NK-92 (cell line): Measurements from ENCODE around the gene MAP3K5.

ENCODE experiments used
- DNase-seq: peaks from one replicate; lab custom pipeline; 2025; ENCODE audit not compliant: unreplicated experiment; lab: John Stamatoyannopoulos, UW

The MAP3K5 gene

DNA sequence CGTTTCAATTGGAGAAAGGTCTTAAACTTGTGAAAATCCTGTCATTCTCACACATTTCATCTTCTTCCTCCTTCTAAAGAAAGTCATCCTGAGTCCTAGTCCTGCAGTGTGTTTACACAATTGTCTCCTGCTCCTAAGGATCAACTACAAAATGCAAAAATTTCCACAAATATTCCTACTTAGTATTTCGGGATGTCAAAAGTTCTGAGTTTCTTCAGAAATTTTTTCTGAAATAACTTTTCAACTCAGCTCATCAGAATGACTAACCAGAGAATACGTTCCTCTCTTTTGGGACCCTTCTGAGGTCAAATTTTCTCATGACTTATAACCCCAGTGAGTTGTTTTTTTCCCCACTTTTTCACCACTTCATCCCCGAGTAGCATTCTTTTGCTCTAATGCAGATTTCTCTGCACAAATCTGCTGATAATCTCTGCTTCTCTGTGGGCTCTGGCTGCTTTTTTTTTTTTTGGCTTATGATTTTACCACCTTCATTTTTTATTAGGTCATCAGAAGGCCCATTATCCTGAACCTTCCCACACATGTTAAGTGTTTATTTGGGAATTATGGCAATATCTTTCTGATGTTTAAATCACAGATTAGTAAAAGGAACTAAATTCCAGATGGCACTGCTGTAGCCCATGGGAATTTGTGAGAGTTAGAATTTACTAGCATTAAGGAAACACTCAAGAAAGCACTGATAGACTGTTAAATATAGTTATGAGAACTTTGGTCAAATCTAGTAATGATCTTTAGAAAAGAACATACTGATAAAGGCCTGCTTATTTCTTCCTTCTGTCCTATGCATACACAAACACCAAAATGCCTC lies 41.4 kb downstream of the MAP3K5 start:
- no peak for DNase-seq

DNA sequence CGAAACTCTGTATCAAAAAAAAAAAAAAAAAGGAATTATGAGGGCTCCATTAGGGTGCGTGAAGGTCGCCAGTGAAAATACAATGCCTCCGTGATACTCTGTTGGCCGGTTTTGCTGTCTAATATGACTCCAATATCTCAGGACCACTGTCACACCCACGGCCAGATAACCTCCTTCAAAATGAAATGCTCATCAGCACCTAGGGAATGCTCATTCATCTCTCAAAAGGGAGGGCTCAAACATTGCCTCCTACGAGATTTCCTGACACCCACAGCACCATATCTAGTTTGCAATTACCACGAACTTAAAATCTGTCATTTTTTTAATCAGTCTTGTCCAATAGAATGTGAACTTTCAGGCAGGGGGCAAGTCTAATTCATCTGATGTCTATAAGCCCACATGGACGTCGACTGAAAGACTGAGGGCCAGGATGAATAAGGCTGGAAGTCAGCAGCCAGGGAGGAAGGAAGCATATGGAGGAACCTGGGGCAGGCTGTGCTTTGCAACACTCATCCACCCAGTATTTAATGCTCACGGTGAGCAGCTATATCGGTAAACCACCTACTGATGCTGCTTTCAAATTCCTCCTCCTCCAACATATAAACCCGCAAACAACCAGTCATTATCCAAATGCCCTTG lies 42.8 kb downstream of the MAP3K5 start:
- no peak for DNase-seq

DNA sequence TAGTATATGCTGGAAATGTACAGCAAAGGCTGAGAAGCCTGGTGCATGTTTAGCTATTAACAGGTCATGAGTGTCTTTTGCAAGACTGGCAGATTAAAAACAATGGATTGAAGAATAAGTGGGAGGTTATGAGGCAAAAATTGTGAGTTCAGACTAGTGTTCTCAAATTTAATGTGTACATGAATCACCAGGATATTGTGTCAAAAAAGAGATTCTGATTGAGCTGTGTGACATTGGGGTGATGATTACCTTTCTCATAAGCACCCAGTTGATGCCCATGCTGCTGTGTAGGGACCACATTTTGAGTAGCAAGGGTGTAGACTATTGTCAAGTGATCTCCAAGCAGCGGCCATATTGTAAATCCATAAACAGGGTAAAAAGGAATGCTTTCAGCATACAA lies 44.8 kb downstream of the MAP3K5 start:
- DNase-seq: no peak

DNA sequence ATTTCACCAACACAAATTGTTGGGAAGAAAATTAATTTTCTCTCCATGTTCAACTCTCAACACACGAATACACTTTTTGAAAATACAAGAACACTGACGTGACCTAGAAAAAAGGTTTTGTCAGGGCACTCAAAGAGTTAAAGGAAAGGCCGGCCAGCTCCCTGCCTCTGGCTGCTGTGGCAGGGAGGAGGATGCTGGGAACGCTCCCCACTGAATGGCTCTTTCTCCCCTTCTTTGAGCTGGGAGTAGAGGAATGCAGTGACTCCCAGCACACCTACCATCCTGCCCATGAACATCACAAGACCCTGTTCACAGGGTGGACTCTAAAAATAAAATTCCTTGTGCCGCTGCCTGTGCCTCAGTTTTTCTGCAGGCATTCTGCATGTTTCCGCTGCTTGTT lies 47.0 kb downstream of the MAP3K5 start:
- no peak for DNase-seq

DNA sequence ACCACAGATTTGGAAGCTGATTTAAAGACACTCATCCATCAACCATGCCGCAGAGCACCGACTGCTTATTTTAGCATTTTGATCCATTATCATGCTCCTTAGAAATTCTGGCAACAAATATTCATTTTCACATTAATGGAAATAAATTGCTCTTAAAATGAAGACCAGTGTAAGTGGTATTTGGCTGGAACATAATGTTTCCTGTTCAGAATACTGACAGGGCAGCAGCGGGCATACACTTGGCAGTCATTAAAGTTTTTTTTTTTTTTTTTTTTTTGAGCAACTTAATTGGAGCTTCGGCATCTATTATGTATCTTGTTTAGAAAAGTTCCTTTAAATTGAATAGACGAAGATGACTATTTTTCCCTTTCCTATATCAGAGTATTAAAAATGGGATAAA lies 47.4 kb downstream of the MAP3K5 start:
- no peak for DNase-seq

DNA sequence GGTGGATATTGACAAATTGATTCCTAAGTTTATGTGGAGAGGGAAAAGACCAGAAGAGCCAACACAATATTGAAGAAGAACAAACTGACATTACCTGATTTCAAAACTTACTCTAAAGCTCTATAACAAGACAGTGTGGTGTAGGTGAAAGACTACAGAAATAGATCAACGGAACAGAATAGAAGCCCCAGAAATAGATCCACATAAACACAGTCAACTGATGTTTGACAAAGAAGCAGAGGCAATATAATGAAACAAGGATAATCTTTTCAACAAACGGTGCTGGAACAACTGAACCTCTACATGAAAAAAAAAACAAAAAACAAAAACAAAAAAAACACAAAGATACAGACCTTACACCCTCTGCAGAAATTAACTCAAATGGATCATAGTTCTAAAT lies 50.2 kb downstream of the MAP3K5 start:
- no peak for DNase-seq

DNA sequence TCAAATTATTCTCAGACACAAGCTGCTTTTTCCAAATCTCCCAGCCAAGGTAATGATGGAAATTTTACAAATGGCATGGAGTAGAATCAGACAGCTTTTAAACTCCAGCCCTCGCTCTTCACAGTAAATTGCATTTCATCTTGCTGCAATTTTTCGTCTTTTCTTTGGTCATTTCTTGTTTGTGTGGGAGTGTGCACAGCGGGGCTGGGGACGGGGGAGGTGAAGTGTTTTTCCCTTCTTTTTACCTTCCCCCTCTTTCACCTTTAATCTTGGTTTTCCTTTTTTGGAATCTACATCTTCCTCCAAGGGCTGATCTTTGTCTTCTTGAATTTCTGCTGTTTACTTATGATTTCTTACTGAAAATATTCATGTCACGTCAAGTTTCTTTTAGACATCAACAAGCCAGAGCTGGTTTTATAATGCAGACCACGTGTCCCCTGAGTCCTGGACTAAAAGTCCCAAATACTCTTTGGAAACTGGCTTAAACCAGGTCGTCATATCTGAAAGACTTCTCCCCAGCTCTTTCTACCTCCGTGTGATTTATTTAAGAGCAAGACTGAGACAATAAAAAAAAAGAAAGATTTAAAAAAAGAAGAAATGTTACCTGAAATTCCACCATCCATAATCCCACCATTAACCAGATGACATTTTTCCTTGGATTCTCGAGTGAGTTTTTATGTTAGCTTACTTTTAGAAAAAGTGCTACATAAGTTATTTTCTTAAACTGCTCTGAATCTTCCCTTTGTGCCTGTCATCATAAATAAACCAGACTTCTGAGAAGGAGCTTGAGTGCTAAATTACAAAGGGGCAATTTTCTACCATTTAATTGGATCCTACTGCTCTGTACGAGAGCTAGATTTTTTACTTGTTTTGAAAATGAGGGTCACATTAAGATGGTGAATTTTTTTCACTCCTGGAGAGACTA lies 52.0 kb downstream of the MAP3K5 start:
- DNase-seq: no peak

DNA sequence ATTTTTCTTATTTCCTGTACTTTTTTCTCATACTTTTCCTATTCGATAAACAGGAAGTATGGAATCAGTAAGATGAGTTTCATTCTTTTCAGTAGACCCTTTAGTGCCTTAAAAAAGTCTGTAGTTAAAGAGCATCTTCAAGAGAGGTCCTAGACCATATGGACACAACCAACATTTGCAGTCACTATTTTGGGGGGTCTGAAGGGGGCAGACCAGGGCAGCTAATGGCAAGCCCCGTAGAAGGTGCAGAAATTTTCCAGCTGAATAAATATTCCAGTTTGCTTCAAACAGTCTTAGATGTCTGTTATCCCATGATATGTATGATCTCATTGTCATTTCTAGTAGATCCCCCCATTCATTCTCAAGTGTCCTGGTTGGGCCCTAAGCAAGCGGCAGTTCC lies 52.8 kb downstream of the MAP3K5 start:
- no peak for DNase-seq

DNA sequence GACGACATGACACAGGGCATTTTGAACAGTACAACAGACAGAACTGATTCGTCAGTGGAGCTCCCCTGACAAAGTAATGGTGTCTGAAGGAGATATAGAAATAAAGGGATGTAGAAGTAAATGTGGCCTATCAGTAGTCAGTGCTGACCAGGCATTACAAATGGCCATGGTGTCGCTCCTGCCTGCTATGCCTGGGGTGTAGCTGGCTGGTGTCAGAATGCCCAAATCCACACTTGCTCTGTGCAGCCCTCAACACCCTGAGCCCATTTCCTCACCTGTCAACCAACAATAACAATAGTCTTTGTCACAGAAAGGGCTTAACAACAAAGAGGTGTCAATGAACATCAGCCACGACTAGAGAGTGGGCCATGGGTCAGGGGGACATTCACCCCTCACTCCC lies 53.2 kb downstream of the MAP3K5 start:
- no peak for DNase-seq

DNA sequence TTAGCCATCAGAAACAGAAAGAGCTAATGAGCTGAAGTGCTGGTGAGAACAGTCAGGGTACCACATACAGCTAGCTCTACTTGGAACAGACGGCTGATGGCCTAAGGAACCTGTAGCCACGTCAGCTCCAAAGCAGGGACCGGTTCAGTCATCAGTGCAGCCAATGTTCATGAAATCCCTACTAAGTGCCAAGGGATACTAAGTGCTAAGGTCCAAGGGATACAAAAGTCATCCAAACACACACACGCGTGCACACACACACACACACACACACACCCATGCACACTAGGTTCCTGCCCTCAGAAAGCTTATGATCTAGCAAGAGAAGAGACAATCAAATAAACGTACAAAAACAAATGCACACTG lies 53.6 kb downstream of the MAP3K5 start:
- DNase-seq: no peak

DNA sequence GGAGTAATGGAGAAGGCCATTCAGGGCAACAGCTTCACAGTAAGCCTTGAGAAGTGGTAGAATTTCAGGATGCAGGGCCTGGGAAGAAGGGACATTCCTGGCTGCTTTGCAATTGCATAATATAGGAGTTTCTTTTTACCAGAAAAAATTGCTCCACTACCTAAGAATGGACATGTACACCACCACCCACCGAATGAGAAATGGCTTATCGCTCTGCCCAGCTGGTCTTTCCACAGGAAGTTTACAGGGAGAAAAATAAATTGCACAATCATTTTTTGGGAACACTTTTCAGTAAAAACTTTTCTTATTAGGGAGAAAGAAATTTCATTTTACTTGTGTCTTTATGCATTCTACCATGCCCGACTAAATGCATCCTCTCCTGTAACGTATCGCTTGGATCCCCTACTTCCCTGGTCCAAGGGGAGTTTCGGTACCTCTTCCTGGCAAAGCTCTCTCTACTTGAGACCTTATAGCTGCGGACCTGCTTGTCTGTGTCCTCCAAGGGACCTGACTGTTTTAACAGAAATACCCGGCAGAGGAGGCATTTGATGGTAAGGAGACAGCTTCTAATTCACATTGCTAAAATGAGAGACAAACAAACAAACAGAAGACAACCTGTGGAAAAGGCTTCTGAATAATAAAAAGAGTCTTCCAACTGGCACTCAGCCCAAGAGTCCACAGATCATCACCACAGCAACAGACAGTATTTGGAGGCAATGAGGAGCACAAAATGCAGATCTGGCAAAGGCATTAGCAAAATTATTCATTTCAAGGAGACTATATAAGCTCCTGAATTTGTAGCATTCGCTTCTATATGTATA lies 54.2 kb downstream of the MAP3K5 start:
- DNase-seq: no peak

DNA sequence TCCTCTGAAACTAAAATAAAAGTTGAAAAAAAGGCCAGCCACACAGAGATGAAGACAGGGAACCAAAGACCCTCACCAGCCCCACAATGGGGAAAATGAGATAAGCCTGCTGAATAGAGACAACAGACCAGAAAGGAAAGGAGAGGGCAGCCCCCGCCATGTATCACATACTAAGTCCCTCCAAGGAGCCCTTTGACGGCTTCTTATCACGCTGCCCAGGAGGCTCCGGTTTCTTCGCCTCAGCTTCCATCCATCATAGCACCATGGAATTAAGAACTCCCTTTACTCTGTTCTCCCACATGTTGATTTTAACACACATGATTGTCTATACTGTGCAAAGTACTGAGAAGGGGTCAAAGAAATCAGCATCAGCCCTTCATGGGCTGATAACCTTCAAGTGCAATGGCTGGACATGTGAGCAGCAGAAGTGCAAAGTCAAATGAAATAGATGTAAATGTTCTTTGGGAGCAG lies 54.9 kb downstream of the MAP3K5 start:
- DNase-seq: no peak

DNA sequence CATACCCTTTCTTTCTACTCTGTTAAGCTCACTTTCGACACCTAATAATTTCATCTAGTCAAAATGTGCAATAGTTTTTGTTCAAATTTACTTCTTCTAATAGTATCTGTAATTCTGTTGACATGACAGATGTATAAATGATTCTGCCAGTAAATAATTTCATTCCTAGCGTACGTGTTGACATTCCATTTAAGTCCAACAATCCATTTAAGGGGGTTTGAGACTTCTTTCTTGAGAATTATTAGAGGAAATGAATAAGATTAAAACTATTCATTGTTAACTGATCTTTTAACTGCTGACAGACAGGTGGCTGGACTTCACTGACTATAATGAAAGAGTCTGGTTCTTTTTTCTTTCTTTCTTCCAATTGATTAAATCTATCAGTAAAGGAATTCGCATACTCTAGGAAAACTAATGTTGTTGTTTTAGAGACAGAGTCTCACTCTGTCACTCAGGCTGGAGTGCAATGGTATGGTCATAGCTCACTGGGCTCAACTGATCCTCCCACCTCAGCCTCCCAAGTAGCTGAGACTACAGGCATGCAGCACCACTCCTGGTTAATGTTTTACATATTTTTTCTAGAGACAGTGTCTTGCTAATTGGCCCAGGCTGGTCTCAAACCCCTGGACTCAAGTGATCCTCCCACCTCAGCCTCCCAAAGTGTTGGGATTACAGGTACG lies 55.9 kb downstream of the MAP3K5 start:
- no peak for DNase-seq

DNA sequence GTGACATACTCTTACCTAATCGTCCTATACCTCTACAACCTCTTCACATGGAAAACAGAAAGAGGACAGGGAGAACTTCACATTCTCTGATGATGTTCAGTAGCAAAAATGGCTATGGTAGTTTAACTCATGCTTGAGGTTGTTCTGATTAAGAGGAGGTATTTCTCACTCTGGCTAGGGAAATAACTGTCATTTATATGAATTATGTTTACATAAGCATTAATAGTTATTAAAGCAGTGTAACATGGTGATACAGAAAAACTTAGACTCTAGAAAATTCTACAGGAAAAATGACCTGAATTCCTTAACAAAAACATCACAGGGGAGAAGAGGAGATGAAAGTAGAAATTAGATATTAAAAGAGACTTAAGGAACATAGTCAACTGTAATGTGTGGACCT lies 57.3 kb downstream of the MAP3K5 start:
- DNase-seq: no peak

DNA sequence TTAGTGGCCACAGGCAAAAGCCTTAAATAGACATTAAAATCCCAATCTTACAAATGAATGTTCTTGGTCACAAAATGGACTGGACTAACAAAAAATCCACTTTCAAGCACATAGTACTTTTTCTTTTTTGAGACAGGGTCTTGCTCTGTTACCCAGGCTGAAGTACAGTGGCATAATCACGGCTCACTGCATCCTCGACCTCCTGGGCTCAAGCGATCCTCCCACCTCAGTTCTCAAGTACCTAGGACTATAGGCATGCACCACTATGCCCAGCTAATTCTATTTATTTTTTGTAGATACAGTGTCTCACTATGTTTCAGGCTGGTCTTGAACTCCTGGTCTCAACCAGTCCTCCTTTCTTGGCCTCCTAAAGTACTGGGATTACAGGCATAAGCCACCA lies 59.4 kb downstream of the MAP3K5 start:
- DNase-seq: no peak

DNA sequence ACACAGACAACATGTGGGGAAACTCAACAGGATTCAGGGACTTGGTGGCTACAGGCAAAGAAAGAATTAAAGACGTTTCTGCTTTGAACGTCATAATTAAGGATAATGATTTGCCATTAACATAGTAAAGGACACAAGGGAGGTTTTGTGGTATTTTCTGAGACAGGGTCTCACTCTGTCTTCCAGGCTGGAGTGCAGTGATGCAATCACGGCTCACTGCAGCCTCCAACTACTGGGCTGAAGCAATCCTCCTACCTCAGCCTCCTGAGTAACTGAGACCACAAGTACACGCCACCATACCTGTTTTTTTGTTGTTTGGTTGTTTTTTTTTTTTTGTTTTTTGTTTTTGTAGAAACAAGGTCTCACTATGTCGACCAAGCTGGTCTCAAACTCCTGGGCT lies 62.4 kb downstream of the MAP3K5 start:
- DNase-seq: no peak

DNA sequence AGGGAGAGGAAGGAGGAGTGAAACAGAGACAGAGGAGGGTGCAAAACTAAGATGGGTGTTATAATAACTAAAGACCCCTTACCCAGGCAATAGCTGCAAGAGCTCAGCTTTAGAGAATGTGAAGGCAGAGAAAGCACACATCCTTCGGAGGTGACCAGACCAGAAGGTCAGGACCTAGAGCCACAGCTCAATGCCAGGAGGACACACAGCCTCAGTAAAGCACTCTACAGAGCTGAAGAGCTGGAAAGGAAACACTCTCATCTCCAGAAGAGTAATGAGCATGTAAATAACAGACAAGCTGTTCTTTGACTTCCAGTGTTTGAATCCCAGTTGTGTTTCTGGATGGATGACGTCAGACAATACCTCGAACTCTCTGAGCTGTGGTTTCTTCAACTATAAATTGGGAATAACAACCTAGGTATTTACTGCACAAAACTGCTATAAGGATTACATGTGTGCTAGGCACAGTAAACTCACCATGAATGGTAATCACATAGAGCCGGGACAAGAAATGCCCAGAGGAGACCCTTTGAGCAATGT lies 63.2 kb downstream of the MAP3K5 start:
- DNase-seq: no peak

DNA sequence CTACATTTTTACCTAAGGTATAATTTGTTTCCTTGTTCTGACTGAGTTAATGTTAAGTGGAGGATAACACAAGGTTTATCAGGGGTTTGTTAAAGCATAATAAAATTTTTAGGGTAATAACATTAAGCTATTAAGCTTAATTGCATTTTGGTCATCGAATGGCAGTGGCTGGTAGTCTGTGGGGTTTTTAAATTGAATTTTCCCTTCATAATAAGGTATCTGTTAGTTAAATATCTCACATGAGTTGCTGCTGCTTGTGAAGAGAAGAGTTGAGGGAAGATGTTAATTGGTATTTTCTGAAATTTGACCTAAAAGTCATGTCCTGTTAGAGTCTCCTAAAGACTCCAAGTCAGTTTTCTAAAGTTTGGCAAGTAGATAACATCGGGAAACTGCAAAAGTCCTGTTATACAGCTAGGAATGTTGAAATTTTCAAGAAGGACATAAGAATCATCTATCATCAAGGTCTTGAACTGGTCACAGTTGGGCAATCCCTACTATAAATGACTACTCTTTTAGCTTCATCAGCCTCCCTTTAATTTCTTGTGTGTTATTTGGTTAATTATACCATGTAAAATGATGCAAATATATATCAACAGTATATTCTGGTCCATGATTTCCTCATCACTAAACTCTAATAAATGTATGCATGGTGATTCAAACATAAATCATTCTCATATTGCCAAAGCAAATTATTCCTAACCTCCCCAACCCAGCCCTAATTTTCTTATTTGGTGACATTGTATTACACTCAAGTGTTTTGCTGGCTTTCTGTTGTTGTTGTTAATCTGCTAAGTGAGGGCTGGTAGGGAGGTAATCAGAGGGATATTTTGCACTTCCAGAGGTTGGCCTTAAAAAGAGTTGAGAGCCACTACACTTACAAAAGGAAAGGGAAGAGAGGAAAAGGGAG lies 64.0 kb downstream of the MAP3K5 start:
- no peak for DNase-seq
